ENCODE data around the gene DNAJC21. TPM values are rescaled to one million over a fixed set of nuclear protein-coding genes. Genes with fewer than 3 reads are reported as not detected.

Gene DNAJC21
- total and polyA plus RNA-seq, 9 of the 15 experiments (the other 6 are each of a cell fraction or from before 2014, with no cell fraction given): 26.6 to 105 (median 70.7) TPM

DNA sequence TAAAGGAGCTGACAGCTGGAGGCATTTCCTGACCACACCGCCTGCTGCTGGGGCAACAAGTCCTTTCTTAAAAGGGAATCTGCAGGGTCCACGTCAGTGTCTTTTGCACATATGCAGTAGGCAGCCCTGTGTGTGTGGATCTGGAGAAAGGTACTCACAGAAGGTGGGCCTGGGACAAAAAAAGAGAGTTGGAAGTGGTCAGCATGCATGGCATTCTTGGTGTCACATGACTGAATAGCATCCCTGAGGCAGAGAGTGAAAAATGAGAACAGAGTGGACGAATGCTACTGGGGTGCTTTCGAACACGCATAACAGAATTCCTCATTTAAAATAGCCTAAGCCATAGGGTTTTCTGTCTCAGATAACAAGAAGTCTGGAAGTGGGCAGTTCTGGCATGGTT lies 47.0 kb downstream of the DNAJC21 start:
- no TSS peak for BruUV-seq (replicated peaks)
- in situ Hi-C loops (cut with MboI): no loop called here
- CTCF ChIA-PET (ENCODE audit: low intra/inter-chr PET ratio): no interaction called here

More for the DNA sequence above, 47.0 kb downstream of the DNAJC21 start:
- H3K4me3 ChIP-seq: no peak overlapping the region
- H3K36me3 ChIP-seq (ENCODE audit: control insufficient read depth, insufficient read depth, low read length): no peaks in the 10 kb centered on the region
- TF ChIP-seq, protein P1, sequence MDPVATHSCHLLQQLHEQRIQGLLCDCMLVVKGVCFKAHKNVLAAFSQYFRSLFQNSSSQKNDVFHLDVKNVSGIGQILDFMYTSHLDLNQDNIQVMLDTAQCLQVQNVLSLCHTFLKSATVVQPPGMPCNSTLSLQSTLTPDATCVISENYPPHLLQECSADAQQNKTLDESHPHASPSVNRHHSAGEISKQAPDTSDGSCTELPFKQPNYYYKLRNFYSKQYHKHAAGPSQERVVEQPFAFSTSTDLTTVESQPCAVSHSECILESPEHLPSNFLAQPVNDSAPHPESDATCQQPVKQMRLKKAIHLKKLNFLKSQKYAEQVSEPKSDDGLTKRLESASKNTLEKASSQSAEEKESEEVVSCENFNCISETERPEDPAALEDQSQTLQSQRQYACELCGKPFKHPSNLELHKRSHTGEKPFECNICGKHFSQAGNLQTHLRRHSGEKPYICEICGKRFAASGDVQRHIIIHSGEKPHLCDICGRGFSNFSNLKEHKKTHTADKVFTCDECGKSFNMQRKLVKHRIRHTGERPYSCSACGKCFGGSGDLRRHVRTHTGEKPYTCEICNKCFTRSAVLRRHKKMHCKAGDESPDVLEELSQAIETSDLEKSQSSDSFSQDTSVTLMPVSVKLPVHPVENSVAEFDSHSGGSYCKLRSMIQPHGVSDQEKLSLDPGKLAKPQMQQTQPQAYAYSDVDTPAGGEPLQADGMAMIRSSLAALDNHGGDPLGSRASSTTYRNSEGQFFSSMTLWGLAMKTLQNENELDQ (CRISPR knock-in tag; IDR thresholded peaks at IDR 0.05; ENCODE audit: borderline replicate concordance): no peak
- TF ChIP-seq, protein P2, sequence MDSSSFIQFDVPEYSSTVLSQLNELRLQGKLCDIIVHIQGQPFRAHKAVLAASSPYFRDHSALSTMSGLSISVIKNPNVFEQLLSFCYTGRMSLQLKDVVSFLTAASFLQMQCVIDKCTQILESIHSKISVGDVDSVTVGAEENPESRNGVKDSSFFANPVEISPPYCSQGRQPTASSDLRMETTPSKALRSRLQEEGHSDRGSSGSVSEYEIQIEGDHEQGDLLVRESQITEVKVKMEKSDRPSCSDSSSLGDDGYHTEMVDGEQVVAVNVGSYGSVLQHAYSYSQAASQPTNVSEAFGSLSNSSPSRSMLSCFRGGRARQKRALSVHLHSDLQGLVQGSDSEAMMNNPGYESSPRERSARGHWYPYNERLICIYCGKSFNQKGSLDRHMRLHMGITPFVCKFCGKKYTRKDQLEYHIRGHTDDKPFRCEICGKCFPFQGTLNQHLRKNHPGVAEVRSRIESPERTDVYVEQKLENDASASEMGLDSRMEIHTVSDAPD (CRISPR knock-in tag; IDR thresholded peaks at IDR 0.05): no peak
- no peak for TF ChIP-seq KDM4B (IDR thresholded peaks at IDR 0.05; ENCODE audit: borderline replicate concordance in 2 of 2, low read depth in 1 of 2)
- TF ChIP-seq, protein P3, sequence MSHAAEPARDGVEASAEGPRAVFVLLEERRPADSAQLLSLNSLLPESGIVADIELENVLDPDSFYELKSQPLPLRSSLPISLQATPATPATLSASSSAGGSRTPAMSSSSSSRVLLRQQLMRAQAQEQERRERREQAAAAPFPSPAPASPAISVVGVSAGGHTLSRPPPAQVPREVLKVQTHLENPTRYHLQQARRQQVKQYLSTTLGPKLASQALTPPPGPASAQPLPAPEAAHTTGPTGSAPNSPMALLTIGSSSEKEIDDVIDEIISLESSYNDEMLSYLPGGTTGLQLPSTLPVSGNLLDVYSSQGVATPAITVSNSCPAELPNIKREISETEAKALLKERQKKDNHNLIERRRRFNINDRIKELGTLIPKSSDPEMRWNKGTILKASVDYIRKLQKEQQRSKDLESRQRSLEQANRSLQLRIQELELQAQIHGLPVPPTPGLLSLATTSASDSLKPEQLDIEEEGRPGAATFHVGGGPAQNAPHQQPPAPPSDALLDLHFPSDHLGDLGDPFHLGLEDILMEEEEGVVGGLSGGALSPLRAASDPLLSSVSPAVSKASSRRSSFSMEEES (CRISPR knock-in tag; IDR thresholded peaks at IDR 0.05): peak; percentile 66
- TF ChIP-seq ARHGAP35 (IDR thresholded peaks at IDR 0.05; ENCODE audit: partially characterized antibody): no peak
- TF ChIP-seq, protein P4, sequence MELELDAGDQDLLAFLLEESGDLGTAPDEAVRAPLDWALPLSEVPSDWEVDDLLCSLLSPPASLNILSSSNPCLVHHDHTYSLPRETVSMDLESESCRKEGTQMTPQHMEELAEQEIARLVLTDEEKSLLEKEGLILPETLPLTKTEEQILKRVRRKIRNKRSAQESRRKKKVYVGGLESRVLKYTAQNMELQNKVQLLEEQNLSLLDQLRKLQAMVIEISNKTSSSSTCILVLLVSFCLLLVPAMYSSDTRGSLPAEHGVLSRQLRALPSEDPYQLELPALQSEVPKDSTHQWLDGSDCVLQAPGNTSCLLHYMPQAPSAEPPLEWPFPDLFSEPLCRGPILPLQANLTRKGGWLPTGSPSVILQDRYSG (tag; conservative IDR thresholded peaks at IDR 0.05; ENCODE audit: low read depth): no peak
- no peak for TF ChIP-seq MED1 (CRISPR knock-in tag; IDR thresholded peaks at IDR 0.05; ENCODE audit: borderline replicate concordance)
- TF ChIP-seq SP2 (IDR thresholded peaks at IDR 0.05; ENCODE audit: extremely low read depth, low read depth, low read length, poor library complexity, severe bottlenecking): no peak
- no peak for DNase-seq (ENCODE audit: extremely low read depth in 1 of 4, low spot score in 3 of 4)
- no peaks in the 10 kb centered on the region for H3K4me1 ChIP-seq (replicated peaks in 1 of 2; ENCODE audit: control insufficient read depth in 2 of 2, insufficient read depth in 2 of 2, low read length in 2 of 2)
- peaks cover 3 to 10% of the 10 kb centered on the region in 2 experiments; a peak in 4 of 5 replicates for H3K27me3 ChIP-seq (ENCODE audit: control insufficient read depth in 2 of 2, insufficient read depth in 2 of 2, low read length in 2 of 2)
- FAIRE-seq: peak; percentile 11
- no peak for ATAC-seq
- H3K79me2 ChIP-seq (ENCODE audit: control insufficient read depth, insufficient read depth, low read length): no peaks in the 10 kb centered on the region
- H3K9ac ChIP-seq (ENCODE audit: insufficient read depth in 1 of 2, low read depth in 2 of 2, low read length in 2 of 2): no peak overlapping the region
- no peak overlapping the region for H3K4me2 ChIP-seq (ENCODE audit: insufficient read depth, low read length)
- intact Hi-C loops (cut with micrococcal nuclease): no loop called here
- no peaks in the 10 kb centered on the region for H4K20me1 ChIP-seq (replicated peaks; ENCODE audit: control insufficient read depth, insufficient read depth, low read length)
- under 1% methylated on average over 5 of the region's 5 CpGs for WGBS (ENCODE audit: insufficient coverage, low coverage, missing lambda C conversion rate)
- H3K9me1 ChIP-seq (ENCODE audit: control insufficient read depth, insufficient read depth, low read length): no peaks in the 10 kb centered on the region
- no peak overlapping the region for H3K27ac ChIP-seq (ENCODE audit: extremely low read depth, low read depth, low read length)
- H2AFZ ChIP-seq (ENCODE audit: low read depth, low read length): no peak overlapping the region
- POLR2A ChIA-PET: no interaction called here
- no peaks in the 10 kb centered on the region for H3K9me3 ChIP-seq (replicated peaks; ENCODE audit: control insufficient read depth, insufficient read depth, low read depth, low read length)
